Mesothelial cell of epicardium (in vitro differentiated cells): Measurements from ENCODE around the gene DENND4C. TPM values are rescaled to one million over a fixed set of nuclear protein-coding genes. Genes with fewer than 3 reads are reported as not detected.

Experiments
- DNase-seq, 2 experiments: peaks; one replicate each; pipeline ENCODE4 v3.0.0; 2021; ENCODE audit warnings: low spot score in 2 of 2; ENCODE audit not compliant: unreplicated experiment in 2 of 2
- H3K27ac Mint-ChIP-seq: 2 replicates; pipeline ENCODE4 v1.8.0; 2021; ENCODE audit warnings: mixed read lengths
- H3K27me3 Mint-ChIP-seq: 2 replicates; pipeline ENCODE4 v1.8.0; 2021; ENCODE audit warnings: low read depth, mixed read lengths
- H3K36me3 Mint-ChIP-seq: 2 replicates; pipeline ENCODE4 v1.8.0; 2021; ENCODE audit warnings: mixed read lengths
- H3K4me1 Mint-ChIP-seq: 2 replicates; pipeline ENCODE4 v1.8.0; 2021; ENCODE audit warnings: mixed read lengths
- H3K4me3 Mint-ChIP-seq: 2 replicates; pipeline ENCODE4 v1.8.0; 2021; ENCODE audit warnings: mild to moderate bottlenecking, moderate library complexity, mixed read lengths
- H3K9me3 Mint-ChIP-seq: 2 replicates; pipeline ENCODE4 v1.8.0; 2021; ENCODE audit warnings: mixed read lengths
- CTCF ChIP-seq: fragments of 200-600 bp; sonication (generic); IDR thresholded peaks from one replicate; pipeline ENCODE4 v1.5.0; 2021; ENCODE audit warnings: antibody characterized with exemption; ENCODE audit not compliant: unreplicated experiment
- total RNA-seq: library from RNA; stranded (reverse); gene quantifications from 3 replicates; pipeline ENCODE4 v1.2.1, GENCODE V29; 2021

The DENND4C gene
- total RNA-seq, 1 donor from 2014 or later = 73.9 TPM

DNA sequence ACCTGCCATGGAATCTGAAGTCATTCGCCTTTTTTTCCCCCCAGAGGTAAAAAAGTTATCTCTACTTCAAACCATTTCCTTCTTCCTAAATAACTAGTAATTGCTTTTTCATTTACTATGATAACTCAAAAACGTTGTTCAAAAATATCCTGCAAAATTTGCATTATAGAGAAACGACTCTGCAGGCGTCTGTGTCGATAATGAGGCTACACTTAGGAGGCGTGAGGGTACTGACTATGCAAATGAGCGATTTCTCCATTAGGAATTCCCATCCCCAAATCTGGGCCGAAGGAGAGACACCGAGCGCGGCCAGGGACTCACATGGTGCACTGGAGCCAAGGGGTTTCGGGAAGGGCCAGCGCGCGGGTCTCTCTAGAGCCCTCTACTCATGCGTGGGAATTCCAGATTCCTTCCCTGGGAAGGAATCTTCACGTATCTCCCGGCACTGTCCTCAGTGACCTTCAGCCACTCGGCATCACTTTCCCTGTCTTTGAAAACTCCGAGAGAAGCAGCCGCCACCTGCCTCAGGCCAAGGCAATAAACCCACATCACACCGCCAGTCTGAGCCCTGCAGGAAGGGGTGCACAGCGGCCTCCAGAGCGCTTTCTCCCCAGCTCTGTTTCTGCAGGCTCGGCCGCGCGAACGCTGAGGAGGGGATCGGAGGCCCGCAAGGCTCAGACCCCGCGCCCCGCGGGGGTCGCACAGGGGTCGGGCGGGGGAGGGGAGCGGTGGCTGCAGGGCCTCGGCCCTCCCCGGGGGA, 718 bp upstream of the DENND4C start:
- Mint-ChIP-seq H3K4me1 (peaks cover 31% of the 10 kb centered on the region), H3K27ac (peak overlapping the region; percentile 99), H3K36me3 (no peaks in the 10 kb centered on the region), H3K4me3 (no peak overlapping the region), H3K9me3 (no peaks in the 10 kb centered on the region), H3K27me3 (no peaks in the 10 kb centered on the region)
- TF ChIP-seq CTCF = no peak
- DNase-seq = peak; percentile 76 to 85

GRCh38 chr9:19231126-19231903, 822 bp downstream of the DENND4C start:
- peaks cover 3% of the 10 kb centered on the region for H3K36me3 Mint-ChIP-seq
- H3K4me3 Mint-ChIP-seq = no peak overlapping the region
- DNase-seq = no peak
- no peak overlapping the region for H3K27ac Mint-ChIP-seq
- no peaks in the 10 kb centered on the region for H3K27me3 Mint-ChIP-seq
- no peaks in the 10 kb centered on the region for H3K9me3 Mint-ChIP-seq
- TF ChIP-seq CTCF = no peak
- H3K4me1 Mint-ChIP-seq = peaks cover 22% of the 10 kb centered on the region

- H3K9me3 Mint-ChIP-seq = no peaks in the 10 kb centered on the region
- TF ChIP-seq CTCF = no peak
- no peak overlapping the region for H3K27ac Mint-ChIP-seq
Measured at GRCh38 chr9:19231904-19232822, 1.7 kb downstream of the DENND4C start.

GRCh38 chr9:19232823-19233194, 2.3 kb downstream of the DENND4C start:
- no peak for DNase-seq
- Mint-ChIP-seq H3K27me3 (no peaks in the 10 kb centered on the region), H3K27ac (no peak overlapping the region)

More at GRCh38 chr9:19231904-19232822, 1.7 kb downstream of the DENND4C start:
- DNase-seq = no peak
- no peaks in the 10 kb centered on the region for H3K27me3 Mint-ChIP-seq
- H3K36me3 Mint-ChIP-seq = peaks cover 5% of the 10 kb centered on the region
- H3K4me1 Mint-ChIP-seq = peaks cover 22% of the 10 kb centered on the region
- no peak overlapping the region for H3K4me3 Mint-ChIP-seq

More at GRCh38 chr9:19232823-19233194, 2.3 kb downstream of the DENND4C start:
- no peak overlapping the region for H3K4me3 Mint-ChIP-seq
- no peak for TF ChIP-seq CTCF
- no peaks in the 10 kb centered on the region for H3K9me3 Mint-ChIP-seq
- peaks cover 22% of the 10 kb centered on the region for H3K4me1 Mint-ChIP-seq
- peaks cover 5% of the 10 kb centered on the region for H3K36me3 Mint-ChIP-seq
